ENCODE measurements around the gene CRK.

CRK gene

GRCh38 chr17:1496869-1497268 is 40.8 kb upstream of the CRK start:
- DNase-seq (ENCODE audit: extremely low read depth, low read depth): no peak

GRCh38 chr17:1495265-1495989 is 39.4 kb upstream of the CRK start:
- no peak for TF ChIP-seq CTCF (IDR thresholded peaks at IDR 0.05; ENCODE audit: low read depth, low read length)
- DNase-seq (ENCODE audit: extremely low read depth, low read depth): no peak

More at GRCh38 chr17:1496869-1497268, 40.8 kb upstream of the CRK start:
- no peak for TF ChIP-seq CTCF (IDR thresholded peaks at IDR 0.05; ENCODE audit: low read depth, low read length)

- DNase-seq (ENCODE audit: extremely low read depth, low read depth): no peak
- TF ChIP-seq CTCF (IDR thresholded peaks at IDR 0.05; ENCODE audit: low read depth, low read length): no peak
These were observed 38.8 kb upstream of the CRK start for GRCh38 chr17:1494736-1495253.

- no peak for TF ChIP-seq CTCF (IDR thresholded peaks at IDR 0.05; ENCODE audit: low read depth, low read length)
- DNase-seq (ENCODE audit: extremely low read depth, low read depth): no peak
These were observed 38.2 kb upstream of the CRK start for GRCh38 chr17:1494203-1494602.

GRCh38 chr17:1493291-1493980 is 37.4 kb upstream of the CRK start:
- no peak for DNase-seq (ENCODE audit: extremely low read depth, low read depth)
- no peak for TF ChIP-seq CTCF (IDR thresholded peaks at IDR 0.05; ENCODE audit: low read depth, low read length)

- TF ChIP-seq CTCF (IDR thresholded peaks at IDR 0.05; ENCODE audit: low read depth, low read length): no peak
- no peak for DNase-seq (ENCODE audit: extremely low read depth, low read depth)
These were observed 36.5 kb upstream of the CRK start, which contains the start of gene MYO1C for GRCh38 chr17:1492249-1493206. Gene MYO1C (minus strand): TSS chr17:1492686. CDS start chr17:1492487, 199 bp downstream.

All from AG09319 (cell line).